GM18870 (cell line): ENCODE results near the gene POLR3B.
"Not testable (repeated sequence)": the region's sequence is repeated elsewhere in the genome, so short reads cannot be mapped to it uniquely, and the experiment has no call there.

Experiments
- ATAC-seq: cut with Tn5 transposase; IDR thresholded peaks from one replicate; pipeline ENCODE4 v1.9.1; 2021; ENCODE audit warnings: moderate library complexity; ENCODE audit not compliant: unreplicated experiment

Gene POLR3B

GRCh38 chr12:106357549-106358395, at the start of gene POLR3B:
POLR3B (plus strand) TSS chr12:106357748; CDS start chr12:106357880, 132 bp downstream.
- ATAC-seq: peak; percentile 83

DNA sequence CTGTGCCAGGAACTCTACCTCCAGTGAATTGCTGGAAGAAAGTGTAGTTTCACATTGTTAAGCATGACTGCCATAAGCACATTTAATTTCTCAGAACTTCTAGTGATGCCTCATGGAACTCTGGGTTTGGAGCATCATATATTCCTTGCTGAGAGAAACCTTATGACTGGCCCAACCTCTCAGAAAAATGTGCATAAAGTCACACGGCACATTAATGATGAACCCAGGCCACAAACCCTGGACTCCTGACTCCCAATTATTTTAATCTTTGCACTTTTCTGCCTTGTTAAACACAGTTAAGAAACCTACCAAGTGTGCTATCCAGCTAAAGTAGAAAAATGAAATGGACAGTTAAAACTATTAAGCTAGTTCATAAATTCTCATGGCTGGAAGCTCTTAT, 49.4 kb upstream of the POLR3B start:
- no peak for ATAC-seq

DNA sequence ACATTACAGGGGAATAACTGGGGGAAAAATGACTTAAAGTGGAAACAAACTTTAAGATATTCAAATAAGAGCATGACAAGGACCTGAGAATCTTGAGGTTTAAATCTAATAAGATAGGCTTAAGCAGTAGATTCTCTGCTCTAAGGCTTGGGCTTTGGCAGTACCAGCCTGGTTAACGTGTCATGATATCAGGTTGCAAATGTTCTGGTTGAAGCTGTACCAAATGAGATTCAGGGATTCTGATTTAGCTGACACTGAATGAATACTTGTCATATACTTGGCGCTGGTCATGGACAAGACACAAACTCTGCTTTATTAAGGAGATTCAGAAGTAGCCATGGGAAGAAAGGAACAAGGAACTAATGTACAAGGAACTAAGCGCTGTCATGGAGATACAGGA, 48.9 kb upstream of the POLR3B start:
- ATAC-seq: no peak

DNA sequence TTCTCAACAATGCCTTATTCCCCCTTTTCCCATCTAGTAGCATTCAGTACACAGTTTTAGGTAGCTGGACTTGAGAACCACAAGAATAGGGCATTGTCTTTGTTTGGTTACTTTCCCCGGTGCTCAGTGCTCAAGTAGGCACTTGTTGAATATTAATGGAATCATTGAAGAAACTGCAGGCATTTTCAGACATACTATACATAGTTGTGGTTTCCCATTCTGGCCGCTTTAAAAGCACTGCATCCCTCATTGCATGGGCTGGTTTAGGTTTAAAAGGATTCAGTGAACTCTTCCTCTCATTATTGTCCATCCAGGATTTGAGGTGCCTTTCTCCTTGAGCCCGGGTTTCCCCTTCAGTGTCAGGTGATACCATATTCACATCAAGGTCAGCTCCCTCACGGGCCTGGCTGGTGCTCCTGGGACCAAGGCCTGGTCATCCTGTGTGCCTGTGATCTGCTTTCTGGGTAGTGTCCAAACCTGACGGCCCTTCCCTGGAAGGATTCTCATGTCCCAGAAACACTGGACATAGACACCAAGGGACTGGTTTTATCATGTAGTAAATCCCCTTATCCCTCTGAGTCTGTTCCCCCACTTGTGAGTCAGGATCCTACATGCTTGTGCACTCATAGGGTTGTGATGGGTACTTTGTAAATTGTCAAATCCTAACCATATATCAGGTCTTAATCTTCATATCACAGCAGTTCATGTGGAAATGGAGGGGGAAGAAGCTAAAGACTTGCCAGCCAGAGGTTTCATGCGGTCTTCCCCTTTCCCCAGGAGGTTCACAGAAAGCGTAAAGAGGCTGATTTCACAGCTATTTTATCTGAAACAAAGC, 47.7 kb upstream of the POLR3B start:
- no peak for ATAC-seq

DNA sequence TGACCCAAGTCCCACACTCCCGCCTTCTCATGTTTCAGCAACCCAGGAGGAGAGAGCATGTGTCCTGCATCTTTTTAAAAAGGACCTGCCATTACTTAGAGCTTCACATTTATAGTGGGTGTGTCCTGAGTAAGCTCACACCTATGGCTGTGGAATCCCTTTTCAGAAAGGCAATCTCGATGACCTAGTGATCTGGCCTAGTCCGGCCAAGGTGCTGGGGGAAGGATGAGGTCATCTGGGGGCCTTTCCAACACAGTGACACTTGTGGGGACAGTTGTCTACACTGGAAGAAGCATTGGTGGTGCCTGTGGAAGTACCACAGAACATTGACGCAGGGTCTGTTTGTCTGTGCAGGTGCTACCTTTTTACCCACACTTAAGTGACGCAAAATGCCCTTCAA, 46.9 kb upstream of the POLR3B start:
- ATAC-seq: no peak

DNA sequence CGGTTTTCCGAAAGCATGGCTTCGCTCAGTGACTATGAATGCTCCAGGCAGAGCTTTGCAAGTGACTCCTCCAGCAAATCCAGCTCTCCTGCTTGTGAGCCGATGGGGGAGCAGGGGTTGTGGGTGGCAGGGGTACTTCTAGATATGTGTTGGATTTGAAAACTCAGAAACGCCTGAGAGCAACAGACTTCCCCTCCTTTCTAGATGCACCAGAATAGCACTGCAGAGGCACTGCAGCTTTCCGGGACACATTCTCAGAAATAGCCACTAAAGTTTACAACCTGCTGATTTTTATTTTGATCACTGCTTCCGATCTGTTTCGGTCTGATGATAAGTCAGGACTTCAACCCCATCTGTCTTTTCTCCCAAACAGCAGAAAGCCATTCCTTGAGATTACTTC, 46.4 kb upstream of the POLR3B start:
- ATAC-seq: no peak

DNA sequence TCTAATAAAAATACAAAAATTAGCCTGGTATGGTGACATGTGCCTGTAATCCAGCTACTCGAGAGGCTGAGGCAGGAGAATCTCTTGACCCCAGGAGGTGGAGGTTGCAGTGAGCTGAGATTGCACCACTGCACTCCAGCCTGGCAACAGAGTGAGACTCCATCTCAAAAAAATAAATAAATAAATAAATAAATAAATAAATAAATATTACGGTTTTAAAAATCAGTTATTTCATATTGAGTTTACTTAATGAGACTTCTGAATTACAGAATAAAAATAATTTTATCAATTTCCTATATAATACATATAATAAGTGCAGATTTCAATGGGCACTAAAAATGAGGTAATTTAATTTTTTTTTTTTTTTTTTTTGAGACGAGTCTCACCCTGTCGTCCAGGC, 44.1 kb upstream of the POLR3B start:
- ATAC-seq: not testable (repeated sequence)

GRCh38 chr12:106315523-106315922, 42.0 kb upstream of the POLR3B start:
- ATAC-seq: no peak

DNA sequence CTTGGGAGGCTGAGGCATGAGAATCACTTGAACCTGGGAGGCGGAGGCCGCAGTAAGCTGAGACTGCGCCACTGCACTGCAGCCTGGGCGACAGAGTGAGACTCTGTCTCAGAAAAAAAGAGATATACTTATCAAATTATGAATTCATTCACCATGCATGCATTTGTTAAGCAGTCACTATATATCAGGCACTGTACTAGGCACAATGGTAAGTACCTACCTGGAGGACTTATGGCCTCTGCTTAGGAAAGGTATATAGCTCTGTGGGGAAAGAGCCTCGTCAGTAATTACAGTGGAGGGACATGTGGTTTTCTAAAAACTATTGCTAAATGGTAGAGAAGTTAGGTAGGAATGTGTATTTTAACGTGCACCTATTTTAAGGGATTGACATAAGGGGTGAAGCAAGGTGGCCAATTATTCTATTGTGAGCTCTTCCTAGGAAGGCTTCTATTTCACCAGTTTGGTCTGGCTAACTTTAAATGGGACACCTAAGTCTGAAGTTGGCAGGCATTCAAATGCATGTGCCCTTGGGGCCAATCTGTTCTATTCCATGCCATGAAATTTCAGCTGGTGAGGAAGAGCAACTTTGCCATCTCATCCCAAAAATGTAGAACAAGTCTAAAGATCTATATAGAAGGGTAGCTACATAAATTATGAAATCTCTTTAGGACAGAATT, 40.0 kb upstream of the POLR3B start:
- ATAC-seq: no peak

DNA sequence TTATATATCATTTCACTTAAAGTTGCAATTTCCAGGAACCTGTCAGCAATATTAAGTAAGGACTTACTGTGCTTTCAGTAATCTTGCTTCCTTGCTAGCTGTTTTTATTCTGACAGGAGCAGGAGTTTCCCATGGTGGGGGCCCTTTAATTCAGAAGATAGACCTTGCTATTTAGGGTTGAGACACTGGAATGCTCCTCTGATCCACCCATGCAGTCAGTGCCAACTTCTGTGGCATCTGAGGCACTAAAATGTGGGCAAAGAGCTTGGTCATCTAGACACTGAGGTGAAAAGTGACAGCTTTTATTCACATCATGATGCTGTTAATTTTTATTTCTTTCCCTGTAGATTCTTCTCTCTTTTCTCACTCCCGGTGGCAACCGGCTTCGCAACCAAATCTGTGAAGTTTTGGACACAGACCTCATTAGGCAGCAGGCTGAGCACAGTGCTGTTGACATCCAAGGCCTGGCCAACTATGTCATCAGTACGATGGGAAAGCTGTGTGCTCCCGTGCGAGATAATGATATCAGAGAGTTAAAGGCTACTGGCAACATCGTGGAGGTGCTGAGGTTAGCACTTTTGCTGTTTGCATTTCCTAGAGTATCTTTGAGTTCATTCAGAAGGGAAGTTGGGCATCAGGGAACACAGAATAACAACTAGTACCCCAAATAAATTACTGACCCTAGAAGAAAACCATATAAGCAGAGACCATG, 36.3 kb upstream of the POLR3B start:
- no peak for ATAC-seq

DNA sequence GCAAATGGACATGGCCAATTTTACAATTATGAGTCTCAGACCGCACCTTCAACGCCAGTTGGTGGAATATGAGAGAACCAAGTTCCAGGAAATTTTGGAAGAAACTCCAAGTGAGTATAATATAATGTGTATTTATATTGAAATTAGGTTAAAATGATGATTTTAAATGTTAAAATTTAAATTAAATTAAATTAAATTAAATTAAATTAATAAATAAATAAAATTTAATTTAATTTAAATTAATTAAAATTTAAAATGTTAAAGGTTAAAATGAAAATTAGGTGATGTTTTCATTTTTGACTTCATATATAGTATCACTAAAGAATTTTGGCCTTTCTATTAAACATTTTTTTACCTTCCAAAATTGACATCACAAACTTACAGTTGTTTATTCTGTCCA, 34.0 kb upstream of the POLR3B start:
- ATAC-seq: no peak

- no peak for ATAC-seq
These were observed 30.2 kb upstream of the POLR3B start for GRCh38 chr12:106327309-106327869.

GRCh38 chr12:106328735-106329134, 28.8 kb upstream of the POLR3B start:
- no peak for ATAC-seq

- no peak for ATAC-seq
These were observed 28.1 kb upstream of the POLR3B start for GRCh38 chr12:106329231-106329982.

DNA sequence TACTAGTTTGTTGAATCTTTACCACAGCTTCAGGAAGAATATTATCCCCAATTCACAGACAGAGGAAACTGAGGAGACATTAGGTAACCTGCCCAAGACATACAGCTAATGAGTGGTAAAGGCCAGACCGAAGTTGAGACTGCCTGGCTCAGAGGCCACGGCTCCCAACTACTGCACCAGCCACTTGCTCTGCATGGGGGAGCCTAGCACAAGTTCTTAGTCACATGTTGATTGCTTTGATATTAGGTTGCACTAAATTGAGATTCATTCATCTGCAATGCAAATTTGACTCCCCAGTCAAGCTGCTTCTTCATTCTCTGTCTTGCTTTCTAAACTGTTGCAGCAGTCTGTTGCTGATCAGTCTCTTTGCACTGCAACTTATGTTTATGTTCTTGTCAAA, 25.9 kb upstream of the POLR3B start:
- ATAC-seq: no peak

DNA sequence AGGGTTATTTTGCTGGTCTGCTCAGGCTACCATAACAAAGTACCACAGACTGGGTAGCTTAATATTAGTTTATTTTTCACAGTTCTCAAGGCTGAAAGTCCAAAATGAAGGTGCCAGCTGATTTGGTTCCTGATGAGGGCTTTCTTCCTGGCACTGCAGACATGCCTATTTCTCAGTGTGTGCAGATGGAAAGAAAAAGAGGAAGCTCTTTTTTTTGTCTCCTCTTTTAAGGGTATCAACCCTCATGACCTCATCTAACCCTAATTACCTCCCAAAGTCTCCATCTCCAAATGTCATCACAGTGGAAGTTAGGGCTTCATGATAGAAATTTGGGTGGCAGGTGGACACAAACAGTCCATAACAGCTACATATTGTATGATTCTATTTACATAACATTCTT, 25.0 kb upstream of the POLR3B start:
- no peak for ATAC-seq

- ATAC-seq: no peak
These were observed 24.5 kb upstream of the POLR3B start for GRCh38 chr12:106333010-106333409.

- no peak for ATAC-seq
These were observed 23.8 kb upstream of the POLR3B start for GRCh38 chr12:106333756-106334155.

GRCh38 chr12:106341086-106341877, 16.3 kb upstream of the POLR3B start:
- no peak for ATAC-seq
